GM21737 (cell line): ENCODE measurements around the gene HUNK.

Source experiments
- ATAC-seq: cut with Tn5 transposase; IDR thresholded peaks from one replicate; pipeline ENCODE4 v1.9.1; 2021; ENCODE audit warnings: mild to moderate bottlenecking, moderate library complexity; ENCODE audit not compliant: unreplicated experiment

Gene HUNK

DNA sequence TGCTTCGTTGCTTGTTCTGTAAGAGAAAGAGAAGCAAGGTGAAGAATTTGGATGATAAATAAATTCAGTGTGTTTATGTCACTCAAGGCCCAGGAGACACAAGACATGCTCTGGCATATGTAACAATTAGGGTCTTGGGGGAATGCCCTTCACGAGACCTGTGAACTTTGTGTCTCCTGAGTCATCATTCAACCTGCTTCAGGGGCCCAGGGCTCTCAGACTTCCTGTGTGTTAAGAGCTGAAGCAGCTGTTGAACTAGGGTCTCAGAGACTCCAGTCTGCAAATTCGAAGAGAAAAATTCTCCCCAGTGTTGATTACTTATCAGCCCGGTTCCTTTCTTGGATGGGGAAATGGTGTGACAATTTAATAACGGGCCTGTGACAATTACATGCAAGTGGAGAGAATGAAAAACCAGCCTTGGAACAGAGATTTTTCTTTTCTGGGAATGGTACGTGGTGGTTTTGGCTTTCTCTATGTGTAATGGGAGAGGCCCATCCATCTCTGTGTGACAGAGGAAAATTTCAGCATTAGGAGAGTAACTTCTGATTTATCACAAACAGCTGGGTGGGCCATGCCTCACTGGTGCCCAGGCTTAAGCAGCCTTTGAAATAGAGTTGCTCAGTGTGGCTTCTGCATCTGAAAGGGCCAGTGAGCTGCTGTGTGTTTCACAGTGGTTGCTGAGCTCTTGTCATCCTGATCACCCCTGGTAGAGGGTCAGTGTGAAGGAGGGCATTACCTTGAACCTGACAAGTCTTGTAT, 22.4 kb downstream of the HUNK start:
- ATAC-seq: no peak

DNA sequence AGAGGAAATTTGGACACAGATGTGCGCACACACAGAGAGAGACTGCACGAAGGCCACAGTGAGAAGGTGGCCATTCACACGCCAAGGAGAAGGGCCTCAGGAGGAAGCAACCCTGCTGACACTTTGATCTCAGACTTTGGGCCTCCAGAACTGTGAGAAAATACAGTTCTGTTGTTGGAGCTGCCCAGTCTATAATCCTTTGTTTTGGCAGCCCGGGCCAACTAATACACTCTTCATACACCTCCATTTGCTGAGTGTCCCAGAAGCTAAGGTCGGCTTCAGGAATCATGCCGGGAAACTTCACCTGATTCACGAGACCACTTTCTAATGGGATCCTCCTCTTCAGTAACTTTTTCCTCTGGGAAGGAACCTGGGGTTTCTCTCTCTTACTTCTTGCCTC, 23.2 kb downstream of the HUNK start:
- ATAC-seq: no peak

DNA sequence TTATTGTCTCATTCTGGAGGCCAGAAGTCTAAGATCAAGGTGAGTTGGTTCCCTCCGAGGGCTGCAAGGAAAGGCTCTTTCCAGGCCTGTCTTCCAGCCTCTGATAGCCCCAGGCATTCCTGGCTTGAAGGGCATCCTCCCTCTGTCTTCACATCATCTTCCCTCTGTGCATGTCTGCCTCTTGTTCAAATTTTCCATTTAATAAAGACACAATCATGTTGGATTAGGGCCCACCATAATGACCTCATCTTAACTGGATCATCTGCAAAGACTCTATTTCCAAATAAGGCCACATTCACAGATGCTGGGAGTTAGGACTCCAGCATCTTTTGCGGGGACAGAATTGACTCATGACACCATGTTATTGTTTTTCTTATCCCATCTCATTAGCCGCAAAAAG, 24.5 kb downstream of the HUNK start:
- no peak for ATAC-seq

DNA sequence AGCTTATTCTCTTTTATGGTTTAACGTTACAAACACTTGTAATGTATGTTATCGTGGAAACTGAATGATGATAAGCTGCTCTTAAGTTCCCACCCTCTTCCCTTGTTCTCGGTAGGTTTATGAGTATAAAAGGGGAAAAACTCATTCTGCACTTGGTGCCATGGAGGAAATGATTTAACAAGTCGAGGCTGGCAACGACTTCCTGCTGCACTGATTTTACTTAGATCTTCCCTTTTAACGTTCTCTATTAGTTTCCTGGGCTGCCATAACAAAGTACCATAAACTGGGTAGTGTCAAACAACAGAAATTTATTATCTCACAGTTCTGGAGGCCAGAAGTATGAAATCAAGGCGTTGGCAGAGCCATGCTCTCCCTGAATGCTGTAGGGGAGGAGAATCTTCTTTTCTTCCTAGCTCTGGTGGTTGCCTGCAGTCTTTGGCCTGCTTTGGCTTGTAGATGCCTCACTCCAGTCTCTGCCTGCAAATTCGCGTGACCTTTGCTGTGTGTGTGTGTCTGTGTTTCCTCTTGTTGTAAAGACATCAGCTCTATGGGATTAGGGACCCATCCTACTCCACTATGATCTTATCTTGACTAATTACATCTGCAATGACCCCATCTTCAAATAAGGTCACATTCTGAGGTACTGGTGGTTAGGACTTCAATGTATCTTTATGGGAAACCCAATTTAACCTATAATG, 26.3 kb downstream of the HUNK start:
- ATAC-seq: no peak

DNA sequence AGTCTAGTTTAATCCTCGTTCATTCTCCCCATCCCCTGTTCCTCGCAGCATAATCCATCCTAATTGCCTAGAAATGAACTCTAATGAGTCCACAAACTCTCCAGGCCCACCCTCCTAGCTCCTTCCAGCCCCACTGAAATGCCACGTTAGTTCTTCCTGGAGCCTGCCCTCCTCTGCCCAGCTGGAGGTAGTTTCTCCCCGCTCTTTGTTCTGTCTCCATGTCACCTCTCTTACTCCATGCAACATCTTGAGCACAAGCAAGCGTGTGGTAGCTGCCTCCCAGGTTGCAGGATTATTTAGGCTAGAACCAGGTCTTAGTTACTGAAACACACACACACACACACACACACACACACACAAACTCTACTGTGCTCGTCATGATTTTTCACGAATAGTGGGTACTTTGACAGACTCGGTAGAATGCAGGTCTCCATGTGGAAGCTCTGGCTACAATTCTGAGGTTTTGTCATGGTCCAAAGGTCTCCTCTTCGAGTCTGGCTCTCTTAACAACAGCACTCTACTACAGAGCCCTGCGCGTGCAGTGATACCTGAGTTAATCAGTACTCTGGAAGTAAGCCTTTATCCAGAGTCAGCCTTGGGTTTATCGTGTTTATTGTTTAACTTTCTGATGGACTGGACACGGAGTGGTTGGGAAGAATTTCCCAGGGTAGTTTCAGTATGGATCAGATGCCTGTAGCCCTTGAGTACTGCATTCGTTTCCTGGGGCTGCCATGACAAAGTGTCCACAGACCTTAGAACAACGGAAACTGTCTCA, 27.5 kb downstream of the HUNK start:
- ATAC-seq: no peak

DNA sequence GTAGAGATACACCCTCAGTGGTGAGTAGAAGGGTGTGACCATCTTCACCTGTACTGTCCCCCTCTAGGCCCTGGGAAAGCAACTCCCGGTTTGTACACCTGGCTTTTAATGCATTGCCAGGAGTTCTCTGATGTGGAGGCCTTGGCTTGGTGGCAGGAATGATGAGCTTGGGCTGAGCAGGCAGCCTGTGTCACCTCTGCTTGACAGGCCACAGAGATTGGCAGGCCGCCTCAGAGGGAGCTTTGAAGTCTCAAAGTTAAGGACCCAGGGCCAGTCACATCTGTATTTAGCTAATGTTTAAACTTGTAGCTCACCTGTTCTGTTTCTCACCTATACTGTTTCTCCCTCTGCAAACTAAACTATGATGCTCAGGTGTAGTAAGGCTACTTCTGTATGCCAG, 28.5 kb downstream of the HUNK start:
- ATAC-seq: no peak

DNA sequence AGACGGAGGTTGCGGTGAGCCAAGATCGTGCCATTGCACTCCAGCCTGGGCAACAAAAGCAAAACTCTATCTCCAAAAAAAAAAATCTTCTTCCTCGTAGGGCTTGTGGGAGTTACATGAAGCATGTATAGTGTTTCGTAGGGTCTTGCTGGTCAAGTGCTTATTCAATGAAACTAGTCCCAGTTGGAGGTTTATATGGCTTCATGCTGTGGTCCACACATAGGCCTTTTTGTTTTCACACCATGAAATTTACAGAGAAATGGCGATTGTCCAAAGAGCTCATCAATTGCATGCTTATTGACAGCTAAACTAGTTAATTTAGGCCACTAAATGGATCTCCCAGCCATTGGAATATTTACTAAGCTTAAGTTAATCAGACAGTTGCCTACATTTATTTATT, 29.6 kb downstream of the HUNK start:
- no peak for ATAC-seq

DNA sequence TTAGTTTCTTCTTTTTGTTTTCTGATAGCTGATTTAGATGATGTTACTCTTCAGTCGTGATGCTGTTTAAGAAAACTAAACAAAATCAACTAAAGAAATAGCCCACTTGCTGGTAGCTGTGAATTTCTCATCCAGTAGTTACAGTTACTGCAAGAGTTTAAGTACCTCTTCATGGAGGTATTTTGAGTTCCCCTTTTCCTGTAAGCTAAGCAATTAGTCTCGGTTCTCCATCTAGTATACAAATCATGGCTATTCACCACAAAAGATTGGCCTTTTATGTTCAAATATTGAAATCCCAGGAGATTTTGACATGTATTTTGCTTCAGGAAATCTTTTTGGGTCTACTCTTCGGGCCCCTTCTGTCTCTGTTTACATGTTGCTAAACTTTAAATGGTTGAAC, 31.1 kb downstream of the HUNK start:
- ATAC-seq: no peak

DNA sequence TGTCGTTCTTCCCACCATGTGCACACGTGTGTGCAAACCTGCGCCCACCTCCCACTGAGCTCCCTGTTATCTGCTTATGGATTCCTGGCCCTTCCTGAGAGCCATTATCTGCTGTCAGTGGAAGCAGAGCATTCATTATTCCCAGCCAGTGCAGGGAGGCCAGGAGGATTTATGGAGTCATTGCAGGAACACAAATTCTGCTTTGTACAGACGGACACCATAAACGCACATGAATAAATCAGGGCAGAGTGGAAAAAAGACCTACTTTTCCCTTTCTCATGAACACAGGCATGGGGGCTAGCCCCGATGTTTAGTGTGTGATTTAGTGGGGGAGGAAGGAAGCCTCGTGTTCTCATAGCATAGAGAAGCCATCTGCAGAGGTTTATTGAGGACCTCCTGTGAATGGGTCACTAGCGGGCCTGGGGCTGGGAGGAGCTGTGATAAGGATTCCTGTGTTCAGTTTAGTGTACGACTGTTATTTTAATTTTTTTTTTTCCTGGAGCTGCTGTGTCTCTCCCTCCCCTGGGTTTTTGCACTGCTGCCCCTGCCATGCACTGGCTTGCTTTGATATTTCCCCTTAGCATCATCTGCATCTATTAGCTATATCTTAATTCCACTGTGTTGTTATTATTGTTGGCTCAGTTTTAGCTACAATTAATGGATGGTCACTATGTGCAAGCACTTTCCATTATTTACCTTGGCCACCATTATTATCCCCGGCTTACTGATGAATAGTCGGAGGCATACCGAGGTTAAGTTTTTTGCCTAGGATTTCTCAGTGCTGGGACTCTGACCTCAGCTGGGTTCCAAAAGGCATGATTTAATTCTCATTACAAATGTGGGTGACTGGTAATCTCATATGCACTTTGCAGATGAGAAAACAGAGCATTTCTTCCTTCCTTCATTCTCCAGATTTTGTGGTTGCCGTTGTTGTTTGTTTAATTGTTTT, 33.0 kb downstream of the HUNK start:
- ATAC-seq: no peak

DNA sequence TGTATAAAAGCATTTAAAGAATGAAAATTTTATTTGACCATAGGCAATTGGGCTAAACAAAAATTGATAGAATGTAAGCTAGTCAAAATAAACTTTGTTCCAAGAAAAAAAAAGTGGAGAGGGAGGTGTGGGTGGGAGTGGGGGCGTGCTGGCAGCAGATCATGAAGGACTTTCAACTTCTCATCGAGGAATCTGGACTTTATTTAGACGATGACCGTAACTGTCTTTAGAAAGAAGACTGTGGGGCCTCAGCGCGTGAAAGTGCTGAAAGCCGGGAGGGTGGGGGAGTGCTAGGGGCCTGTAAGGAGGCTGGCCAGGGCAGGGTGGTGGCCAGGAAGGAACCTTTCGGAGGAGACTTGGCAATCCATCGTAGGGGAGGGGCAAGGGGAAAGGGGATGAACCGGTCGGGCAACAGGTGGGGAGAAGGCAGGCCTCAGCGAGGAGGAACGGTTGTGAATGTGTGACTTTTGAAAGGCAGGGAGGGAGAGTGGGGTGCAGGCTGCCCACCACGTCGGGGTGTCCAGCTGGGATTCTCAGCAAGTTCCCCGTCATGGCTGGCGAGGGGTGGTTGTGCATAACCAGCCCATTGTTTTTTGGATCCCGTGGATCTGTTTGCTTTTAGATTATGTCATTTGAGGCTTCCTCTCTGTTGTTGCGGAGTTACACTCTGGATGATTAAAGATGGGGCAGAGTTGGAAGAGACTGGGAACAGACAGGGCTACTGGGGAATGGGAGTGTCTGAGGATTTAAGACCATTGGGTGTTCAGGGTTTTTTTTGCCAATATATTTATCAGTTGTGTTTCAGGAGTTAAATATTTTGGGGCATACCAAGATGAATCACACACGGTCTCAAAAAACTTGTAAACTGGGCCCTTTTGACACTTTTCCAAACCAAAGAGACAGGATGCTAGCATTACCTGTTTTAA, 35.5 kb downstream of the HUNK start:
- no peak for ATAC-seq

DNA sequence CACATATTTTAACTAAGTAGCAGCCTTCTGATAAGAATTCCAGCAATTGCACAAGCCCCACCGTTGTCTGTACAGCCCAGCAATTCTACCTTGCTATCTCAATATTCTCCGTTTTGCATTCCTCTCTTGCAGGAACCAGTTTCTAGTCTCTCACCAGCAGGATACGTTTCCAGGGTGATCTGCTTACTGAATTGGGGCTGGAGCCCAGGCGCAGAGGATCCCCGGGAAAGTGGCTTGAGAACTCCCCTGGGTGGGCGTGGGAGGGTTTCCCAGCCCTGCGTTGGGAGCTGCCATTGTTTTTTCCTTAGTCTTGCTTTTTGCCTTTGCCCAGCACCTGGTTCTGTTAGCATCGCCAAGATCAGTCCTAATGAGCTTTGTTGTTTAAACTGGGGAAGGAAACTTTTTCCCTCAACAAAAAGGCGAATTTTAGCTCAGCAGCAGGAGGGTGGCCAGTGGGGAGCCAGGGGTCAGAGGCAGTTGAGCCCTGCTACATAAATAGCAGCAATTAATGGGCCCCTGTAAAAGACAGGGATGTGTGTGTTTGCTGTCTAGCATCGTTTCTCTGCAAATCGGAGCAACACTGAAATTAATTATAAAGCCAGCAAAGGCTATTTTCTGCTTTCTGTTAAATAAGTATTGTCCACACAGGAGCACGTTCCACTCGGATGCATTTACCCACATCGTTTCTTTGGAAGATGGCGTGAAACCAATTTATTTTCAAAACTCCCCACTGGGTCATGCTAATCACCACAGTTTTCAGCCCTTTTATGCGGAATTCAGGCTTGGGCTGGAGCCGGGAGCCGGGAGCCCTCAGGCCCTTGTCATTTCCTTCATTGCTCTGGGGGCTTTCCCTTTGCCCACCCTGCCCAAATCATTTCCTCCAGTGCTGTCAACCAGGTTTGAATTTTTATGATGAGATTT, 36.6 kb downstream of the HUNK start:
- no peak for ATAC-seq

DNA sequence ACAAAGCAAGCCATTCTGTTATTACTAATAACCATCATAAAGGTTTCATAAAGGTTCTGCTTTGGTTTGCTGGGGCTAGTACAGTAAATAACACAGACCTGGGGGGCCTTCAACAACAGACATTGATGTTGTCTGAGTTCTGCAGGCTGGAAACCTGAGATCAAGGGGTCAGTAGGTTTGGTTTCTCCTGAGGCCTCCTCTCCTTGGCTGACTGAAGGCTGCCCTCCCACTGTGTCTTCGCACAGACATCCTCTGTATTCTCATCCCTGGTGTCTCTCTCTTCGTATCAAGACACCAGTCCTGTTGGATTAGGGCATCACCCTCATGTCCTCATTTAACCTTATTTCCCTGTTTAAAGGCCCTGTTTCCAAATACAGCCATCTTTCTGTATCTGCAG, 37.3 kb downstream of the HUNK start:
- no peak for ATAC-seq

DNA sequence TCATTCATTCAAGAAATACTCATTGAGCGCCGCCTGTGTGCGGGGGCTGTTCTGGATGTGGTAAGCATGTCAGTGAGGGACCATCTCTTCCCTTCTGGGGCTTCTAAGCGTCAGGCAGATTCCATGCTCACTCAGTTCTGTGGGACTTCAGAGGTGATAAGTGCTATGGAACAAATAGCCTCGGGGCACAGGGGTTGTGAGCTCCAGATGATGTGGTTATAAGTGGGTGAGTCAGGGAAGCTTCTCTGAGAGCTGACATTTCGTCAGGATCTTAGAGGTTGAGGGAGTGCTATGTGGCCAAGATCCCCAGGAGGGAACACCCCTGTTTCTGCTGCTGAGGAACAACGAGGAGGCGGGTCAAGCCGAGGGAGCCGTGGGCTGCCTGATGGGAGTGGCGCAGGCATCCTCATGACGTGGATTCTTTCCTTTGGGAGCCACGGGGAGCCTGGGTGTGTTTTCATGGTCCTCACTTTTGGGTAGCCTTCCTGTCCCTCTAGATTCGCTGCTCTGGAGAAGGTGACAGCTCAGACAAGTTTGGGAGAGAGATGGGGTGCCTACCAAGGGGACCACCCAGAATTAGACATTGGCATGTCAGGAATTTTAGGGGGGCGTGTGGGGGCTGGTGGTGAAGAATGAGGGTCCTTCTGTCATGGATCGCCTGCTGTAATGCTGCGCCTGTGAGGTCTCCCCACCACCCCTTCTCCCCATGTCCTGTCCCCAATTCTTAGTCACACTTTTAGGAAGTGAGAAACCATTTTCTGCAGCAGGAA, 38.5 kb downstream of the HUNK start:
- ATAC-seq: no peak

DNA sequence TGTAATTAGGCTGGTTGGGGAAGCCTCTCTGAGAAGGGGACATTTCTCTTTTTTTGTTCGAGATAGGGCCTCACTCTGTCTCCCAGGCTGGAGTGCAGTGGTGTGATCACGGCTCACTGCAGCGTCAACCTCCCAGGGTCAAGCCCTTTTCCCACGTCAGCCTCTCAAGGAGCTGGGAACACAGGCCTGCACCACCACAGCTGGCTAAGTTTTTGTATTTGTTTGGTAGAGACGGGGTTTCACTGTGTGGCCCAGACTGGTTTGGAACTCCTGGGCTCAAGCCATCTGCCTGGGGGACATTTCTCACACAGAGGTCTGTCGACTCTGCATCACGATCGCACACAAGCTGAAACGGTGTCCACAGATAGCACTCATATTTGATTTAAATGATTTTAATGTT, 39.7 kb downstream of the HUNK start:
- ATAC-seq: no peak

DNA sequence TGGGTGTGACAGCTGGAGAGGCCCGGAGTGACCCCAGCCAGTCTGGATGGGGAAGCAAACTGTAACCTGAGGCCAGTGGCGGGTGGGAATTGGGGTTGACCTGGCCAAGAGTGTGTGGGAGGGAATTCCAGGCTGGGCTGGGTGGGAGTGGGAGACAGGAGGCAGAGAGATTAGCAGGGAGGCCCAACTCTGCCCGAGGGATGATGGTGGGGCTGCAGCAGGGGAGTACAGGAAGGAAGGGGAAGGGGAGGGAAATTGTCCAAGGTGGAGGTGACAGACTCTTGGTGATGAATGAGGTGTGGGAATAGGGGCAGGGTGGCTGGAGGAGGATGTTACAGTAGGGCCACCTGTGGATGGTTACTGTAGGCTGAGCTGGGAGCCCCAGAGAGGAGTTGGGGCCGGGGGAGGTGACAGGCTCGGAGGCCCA, 40.4 kb downstream of the HUNK start:
- no peak for ATAC-seq

DNA sequence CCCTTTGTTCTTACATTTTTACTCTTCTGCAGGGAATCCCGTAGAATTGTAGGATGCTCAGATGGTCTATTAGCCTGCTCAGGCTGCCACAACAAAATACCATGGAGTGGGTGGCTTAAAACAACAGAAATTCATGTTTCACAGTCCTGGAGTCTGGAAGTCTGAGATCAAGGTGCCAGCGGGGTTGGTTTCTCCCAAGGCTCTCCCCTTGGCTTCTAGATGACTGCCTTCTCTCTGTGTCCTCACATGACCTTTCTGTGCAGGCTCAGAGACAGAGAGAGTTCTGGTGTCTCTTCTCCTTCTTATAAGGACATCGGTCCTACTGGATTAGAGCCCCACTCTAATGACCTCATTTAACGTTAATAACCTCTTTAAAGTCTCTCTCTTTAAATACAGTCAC, 41.7 kb downstream of the HUNK start:
- ATAC-seq: no peak

DNA sequence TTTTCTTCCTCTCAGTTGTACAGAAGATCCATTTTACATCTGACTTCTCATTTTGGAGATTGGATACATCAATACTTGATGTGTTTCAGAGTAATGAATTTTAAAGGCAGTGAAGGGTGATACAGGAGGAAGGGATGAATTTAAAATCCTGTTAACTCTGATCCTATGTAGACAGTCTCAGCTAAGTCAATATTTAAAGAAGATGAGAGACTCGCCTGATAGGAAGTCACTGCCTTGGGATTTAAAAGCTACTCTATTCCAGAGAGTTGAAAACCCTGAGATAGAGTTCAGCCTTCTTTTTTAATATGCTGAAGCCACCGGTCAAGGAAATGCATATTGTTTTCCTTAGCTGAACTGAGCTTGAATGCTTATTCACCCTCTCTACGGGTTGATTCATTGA, 42.7 kb downstream of the HUNK start:
- ATAC-seq: no peak

DNA sequence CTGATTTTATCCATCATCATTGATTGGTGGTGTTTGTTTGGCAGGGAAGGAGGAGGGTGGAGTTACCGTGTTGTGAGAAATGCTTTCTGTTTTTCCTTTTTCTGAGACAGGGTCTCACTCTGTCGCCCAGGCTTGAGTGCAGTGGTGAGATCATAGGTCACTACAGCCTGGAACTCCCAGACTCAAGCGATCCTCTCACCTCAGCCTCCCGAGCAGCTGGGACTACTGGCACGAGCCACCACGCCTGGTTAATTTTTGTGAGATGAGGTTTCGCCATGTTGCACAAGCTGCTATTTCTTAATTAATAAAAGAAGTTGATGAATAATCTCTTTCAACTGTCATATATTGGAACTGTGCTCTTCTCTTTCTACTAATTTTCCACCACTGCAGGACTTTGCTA, 44.3 kb downstream of the HUNK start:
- no peak for ATAC-seq
